ENCODE data around the gene NFS1. TPM values are rescaled to one million over a fixed set of nuclear protein-coding genes. Genes with fewer than 3 reads are reported as not detected.
"Not testable (repeated sequence)": the region's sequence is repeated elsewhere in the genome, so short reads cannot be mapped to it uniquely, and the experiment has no call there.

NFS1 gene
- total and polyA plus RNA-seq, 2 experiments from 2014 or later: 32.6 to 43.9 TPM

GRCh38 chr20:35719717-35720116, 20.6 kb upstream of the NFS1 start:
- Histone ChIP-seq H3K4me1 (ENCODE audit: low read depth) (no peaks in the 10 kb centered on the region), H3K4me3 (no peak overlapping the region), H3K36me3 (peaks cover 94% of the 10 kb centered on the region), H3K27ac (no peak overlapping the region), H3K9me3 (ENCODE audit: low read depth) (no peaks in the 10 kb centered on the region), H3K27me3 (no peaks in the 10 kb centered on the region)
- TF ChIP-seq CTCF (IDR thresholded peaks at IDR 0.05; ENCODE audit: low read depth, low read length): no peak
- no peak for DNase-seq (ENCODE audit: low read depth in 1 of 2, low spot score in 1 of 2)

- Histone ChIP-seq H3K36me3 (peaks cover 94% of the 10 kb centered on the region), H3K4me3 (no peak overlapping the region), H3K27ac (no peak overlapping the region), H3K9me3 (ENCODE audit: low read depth) (no peaks in the 10 kb centered on the region), H3K4me1 (ENCODE audit: low read depth) (no peaks in the 10 kb centered on the region), H3K27me3 (no peaks in the 10 kb centered on the region)
- no peak for TF ChIP-seq CTCF (IDR thresholded peaks at IDR 0.05; ENCODE audit: low read depth, low read length)
- DNase-seq (ENCODE audit: low read depth in 1 of 2, low spot score in 1 of 2): no peak
These were observed 20.0 kb upstream of the NFS1 start for GRCh38 chr20:35718972-35719635.

GRCh38 chr20:35718321-35718720, 19.2 kb upstream of the NFS1 start:
- not testable (repeated sequence) for H3K4me1 ChIP-seq (ENCODE audit: low read depth); DNase-seq (ENCODE audit: low read depth in 1 of 2, low spot score in 1 of 2); H3K27me3 ChIP-seq; H3K9me3 ChIP-seq (ENCODE audit: low read depth); H3K4me3 ChIP-seq
- Histone ChIP-seq H3K27ac (peak overlapping the region; percentile 40), H3K36me3 (peaks cover 92% of the 10 kb centered on the region)

- Histone ChIP-seq H3K9me3 (ENCODE audit: low read depth) (no peaks in the 10 kb centered on the region), H3K36me3 (peaks cover 91% of the 10 kb centered on the region), H3K4me1 (ENCODE audit: low read depth) (no peaks in the 10 kb centered on the region), H3K4me3 (no peak overlapping the region), H3K27ac (no peak overlapping the region), H3K27me3 (no peaks in the 10 kb centered on the region)
- no peak for TF ChIP-seq CTCF (IDR thresholded peaks at IDR 0.05; ENCODE audit: low read depth, low read length)
- DNase-seq (ENCODE audit: low read depth in 1 of 2, low spot score in 1 of 2): no peak
These were observed 17.2 kb upstream of the NFS1 start for GRCh38 chr20:35716330-35716729.

- no peak for DNase-seq (ENCODE audit: low read depth in 1 of 2, low spot score in 1 of 2)
- TF ChIP-seq CTCF (IDR thresholded peaks at IDR 0.05; ENCODE audit: low read depth, low read length): no peak
- no peak overlapping the region for H3K27ac ChIP-seq
These were observed 16.5 kb upstream of the NFS1 start for GRCh38 chr20:35715652-35716051.

GRCh38 chr20:35714127-35714526, 15.0 kb upstream of the NFS1 start:
- Histone ChIP-seq H3K9me3 (ENCODE audit: low read depth) (no peaks in the 10 kb centered on the region), H3K36me3 (peaks cover 91% of the 10 kb centered on the region), H3K4me1 (ENCODE audit: low read depth) (no peaks in the 10 kb centered on the region), H3K27ac (no peak overlapping the region), H3K4me3 (no peak overlapping the region), H3K27me3 (no peaks in the 10 kb centered on the region)
- TF ChIP-seq CTCF (IDR thresholded peaks at IDR 0.05; ENCODE audit: low read depth, low read length): no peak
- no peak for DNase-seq (ENCODE audit: low read depth in 1 of 2, low spot score in 1 of 2)

More at GRCh38 chr20:35715652-35716051, 16.5 kb upstream of the NFS1 start:
- Histone ChIP-seq H3K27me3 (no peaks in the 10 kb centered on the region), H3K36me3 (peaks cover 91% of the 10 kb centered on the region), H3K9me3 (ENCODE audit: low read depth) (no peaks in the 10 kb centered on the region), H3K4me3 (no peak overlapping the region), H3K4me1 (ENCODE audit: low read depth) (no peaks in the 10 kb centered on the region)

- not testable (repeated sequence) for H3K4me1 ChIP-seq (ENCODE audit: low read depth); DNase-seq (ENCODE audit: low read depth in 1 of 2, low spot score in 1 of 2); H3K9me3 ChIP-seq (ENCODE audit: low read depth); H3K4me3 ChIP-seq; H3K27me3 ChIP-seq; H3K27ac ChIP-seq
- H3K36me3 ChIP-seq: peaks cover 94% of the 10 kb centered on the region
These were observed 14.0 kb upstream of the NFS1 start for GRCh38 chr20:35713120-35713519.
